Renal cortex interstitium (tissue), 11 donors: ENCODE results near the gene KIF21A. TPM values are rescaled to one million over a fixed set of nuclear protein-coding genes. Genes with fewer than 3 reads are reported as not detected.

Experiments used
- DNase-seq, 11 donors: peaks; one replicate each; pipeline ENCODE4 v3.0.0-alpha.2; 2013; ENCODE audit warnings: low read depth in 9 of 11, low spot score in 4 of 11; ENCODE audit errors: extremely low read depth in 1 of 11
- polyA plus RNA-seq, 3 donors: library from polyadenylated mRNA; unstranded; fragments of 120-200 nt; gene quantifications; one replicate each; pipeline ENCODE4 v1.2.1, GENCODE V29; 2013; ENCODE audit not compliant: insufficient read length in 3 of 3

Gene KIF21A
- polyA plus RNA-seq, 3 donors = 36.0 to 44.3 (median 42.4) TPM

DNA sequence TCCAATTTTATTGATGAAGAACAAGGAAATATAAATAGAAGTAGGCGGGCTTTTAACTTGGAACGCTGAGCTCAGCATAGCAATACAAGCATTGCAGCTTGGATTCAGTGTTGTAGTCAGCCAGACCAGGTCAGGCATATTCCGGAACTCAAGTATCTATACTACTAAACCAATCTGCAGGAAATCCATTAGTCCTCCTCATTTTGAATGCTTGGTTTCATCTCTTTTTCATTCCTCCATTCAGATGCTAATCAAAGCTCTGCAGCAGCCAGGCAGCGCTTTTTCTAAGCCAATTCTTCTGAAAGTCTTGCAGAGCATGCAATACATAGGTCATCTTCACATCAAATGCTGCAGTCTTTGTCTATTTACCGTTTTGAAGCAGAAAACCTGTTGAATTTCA lies 49.0 kb downstream of the KIF21A start:
- DNase-seq = no peak

DNA sequence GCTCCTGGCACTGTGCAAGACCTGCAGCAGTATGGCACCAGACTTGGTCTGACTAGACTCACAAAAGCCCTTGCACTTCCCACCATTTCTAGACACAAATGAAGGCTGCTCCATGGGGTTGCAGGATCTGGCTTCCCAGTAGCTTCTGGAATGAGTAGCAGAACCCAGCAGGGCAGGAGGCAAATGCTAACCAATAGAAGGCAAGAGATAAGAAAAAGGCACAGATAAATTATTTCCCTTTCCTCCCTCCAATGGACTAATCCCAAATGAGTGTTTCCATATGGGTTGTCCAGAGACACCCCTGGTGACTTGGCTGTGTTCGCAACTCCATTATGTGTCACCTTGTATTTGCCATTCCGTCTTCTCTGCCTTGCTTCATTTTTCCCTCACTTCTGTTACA lies 49.7 kb downstream of the KIF21A start:
- no peak for DNase-seq

DNA sequence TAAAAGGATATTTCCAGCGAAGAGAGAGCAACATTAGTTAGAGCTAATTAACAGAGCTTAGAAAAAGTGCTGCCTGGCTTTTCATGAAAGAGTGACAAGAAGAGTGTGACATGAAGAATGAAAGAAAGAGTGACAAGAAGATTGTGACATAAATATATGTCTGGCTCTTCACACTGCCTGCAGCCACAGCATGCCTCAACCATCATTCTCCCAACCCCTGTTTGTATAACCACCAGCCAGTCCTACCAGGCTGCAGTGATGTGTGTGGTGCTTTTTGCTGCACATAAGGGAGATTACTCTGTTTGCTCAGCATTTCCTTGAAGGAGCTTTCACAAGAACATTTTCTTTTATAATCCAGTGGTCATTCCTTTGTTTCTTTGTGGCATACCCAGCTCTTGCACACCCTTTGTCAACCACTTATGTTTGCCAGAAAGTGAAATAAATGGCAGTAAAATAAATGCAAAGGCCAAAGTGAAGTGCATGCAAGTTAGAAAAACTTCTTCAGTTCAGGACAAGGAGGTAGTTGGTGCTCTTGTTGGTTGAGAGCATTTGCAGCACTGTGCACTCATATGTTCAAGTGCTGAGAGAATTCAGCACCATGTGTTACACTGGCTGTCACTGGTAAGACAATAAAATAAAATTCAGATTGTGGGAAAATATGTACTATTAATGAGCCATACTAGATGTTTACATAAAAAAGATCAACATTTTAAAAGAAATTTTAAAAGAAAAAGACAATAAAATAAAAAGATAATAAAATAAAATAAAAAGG lies 50.6 kb downstream of the KIF21A start:
- DNase-seq = no peak

DNA sequence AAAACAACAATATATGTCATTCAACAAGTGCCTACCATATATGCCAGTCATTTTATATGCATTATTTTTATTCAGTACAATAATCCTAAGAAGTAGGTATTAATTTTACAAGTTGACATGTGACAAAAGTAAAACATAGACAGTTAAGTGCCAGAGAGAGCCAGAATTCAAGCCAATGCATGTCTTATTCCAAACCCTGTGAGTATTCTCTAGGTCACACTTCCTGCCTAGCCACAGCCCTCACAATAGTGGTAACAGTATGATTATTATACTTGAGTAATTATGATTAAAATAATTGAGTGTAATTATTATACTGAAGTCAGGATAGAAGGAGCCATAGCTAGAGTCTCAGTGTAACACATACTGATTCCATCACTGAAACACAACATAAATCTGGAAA lies 52.2 kb downstream of the KIF21A start:
- DNase-seq = no peak

DNA sequence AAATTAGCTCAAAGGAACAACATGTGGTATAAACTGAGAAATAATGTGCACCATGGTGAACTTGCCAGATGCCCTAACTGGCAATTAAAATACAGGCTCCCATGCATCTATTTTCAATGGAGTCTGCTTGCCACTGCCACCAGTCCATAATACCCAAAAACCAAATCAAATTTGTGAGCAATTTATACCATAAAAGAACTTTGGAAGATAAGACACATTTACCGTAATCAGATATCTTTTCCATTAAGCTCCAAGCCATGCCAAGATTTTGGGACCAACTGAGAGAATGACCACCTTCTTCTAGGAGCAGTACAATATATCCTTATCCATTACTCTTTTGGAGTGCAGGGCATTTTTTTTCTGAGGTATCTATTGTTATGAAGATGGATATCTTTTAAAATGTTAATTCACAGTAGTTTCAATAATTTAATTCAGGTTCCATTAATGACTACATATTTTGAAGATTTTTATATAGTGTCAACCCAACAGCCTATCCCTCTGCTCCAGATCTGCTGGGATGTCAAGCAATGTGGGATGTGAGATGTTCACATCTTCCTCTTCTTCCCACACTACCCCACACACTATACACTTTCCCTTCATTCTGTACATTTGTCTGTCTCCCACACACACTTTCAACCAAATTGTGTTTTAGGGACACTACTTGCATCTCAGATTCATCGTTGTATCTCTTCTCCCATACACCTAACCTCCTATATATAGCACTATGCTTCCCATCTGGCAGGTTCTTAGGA lies 53.3 kb downstream of the KIF21A start:
- no peak for DNase-seq

DNA sequence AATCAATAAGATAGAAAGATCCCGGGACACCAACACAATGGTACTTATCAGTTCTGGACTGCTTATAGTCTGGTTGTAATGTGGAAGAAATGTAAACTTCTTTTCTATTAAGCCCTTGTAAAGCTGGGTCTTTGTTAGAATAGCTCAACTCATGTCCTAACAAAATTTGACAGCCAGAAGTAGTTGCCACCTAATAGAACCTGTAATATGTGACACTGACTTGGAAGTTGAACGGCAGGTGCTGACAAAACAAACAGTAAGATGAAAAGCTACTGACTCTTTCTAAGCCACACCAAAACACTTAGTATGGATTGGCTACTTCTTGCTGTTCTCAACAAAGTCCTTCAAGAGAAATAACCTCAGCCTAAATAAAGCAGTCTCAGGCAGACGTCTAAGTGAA lies 56.6 kb downstream of the KIF21A start:
- DNase-seq = no peak

DNA sequence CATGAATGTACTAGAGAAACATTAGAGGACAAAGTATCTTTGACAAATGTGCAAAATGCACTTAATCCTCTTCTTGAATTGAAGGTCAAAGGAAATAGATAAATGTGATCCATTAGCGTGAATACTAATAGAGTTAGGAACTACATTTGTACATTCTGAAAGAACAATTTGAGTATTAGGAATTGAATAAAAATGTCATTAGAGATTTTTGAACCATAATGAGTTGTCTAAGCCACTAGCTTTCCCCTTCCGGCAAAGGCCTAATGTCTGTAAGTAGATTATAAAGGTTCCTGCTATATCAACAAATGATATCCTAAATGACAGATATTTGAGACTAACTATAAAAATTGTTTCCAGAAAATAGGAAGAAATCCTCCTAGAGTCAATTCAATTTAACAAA lies 59.8 kb downstream of the KIF21A start:
- DNase-seq = no peak

DNA sequence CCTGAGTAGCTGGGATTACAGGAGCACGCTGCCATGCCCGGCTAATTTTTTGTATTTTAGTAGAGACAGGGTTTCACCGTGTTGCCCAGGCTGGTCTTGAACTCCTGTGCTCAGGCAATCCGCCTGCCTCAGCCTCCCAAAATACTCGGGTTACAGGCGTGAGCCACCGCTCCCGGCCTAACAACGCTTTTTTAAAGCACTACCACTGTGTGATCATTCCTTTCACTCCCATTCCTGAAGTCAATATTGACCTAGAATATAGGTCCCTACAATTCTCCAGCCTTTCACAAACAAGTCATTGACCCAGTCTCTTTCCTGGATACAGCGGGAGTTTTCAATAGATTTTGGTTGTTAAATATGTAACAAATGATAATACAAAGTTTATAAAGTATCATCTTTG lies 62.8 kb downstream of the KIF21A start:
- DNase-seq = no peak

DNA sequence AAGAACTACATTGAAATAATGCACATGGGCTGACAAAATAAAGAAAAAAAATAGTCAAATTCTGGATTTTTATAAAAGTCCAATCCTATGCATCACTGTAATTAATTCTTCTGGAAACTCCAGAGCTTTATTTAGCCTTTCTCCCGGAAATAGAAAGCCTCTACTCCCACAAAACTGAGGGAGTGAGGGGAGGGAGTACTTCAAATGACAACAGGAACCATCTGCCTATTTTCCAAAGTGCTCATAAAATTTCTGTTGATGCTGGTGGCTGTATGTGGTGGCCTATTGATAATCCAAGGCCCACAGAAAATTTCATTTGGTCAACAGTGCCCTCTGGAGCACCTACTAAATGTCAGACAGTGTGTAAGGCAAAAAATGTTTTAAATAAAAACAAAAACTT lies 64.6 kb downstream of the KIF21A start:
- DNase-seq = peak in 7 of 11 donors; percentile 5 to 40 (median 10)

DNA sequence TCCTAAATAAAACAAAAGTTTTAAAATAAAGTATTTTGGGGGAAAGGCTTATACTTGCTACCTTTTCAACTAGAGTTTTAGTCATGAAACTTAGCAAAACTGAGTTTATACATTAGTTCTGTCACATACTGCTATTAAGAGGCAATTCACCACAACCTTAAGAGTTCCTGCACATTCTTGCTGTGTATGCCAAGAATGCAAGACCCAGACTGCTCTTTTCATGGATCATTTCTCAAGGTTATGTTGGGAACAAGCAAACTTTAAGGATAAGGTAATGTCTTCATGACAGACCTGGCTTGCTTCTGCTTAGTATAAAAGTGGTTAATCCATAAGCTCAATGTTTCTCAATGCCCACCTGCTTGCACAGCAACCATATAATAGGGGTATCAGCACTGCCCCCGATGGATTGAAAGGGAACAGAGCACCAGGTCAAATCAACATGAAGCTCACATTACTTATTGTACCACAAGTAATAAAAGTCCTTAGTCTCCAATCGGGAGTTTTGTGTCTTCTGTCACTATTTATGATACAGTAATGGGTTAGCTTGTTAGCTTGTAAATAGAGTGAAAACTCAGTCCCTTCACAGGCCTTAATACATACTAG lies 67.6 kb downstream of the KIF21A start:
- DNase-seq = peak in 1 of 11 donors; percentile 7

DNA sequence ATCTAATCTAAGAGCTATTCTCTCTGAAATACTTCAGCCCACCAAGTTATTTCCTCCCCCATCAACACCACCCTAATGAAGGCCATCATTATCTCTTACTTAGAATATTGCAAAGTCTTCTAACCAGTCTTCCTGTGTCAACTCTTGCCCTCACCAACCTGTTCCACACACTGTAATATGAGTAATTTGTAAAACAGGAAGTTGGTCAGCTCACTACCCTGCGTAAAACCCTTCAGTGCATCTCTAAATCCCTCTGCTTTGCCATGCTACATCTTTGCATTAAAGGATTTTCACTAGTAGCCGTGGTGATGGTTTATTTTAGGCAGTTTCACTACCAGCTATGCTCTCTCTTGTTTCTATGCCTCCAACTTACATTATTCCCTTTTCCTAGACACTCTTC lies 70.0 kb downstream of the KIF21A start:
- no peak for DNase-seq

DNA sequence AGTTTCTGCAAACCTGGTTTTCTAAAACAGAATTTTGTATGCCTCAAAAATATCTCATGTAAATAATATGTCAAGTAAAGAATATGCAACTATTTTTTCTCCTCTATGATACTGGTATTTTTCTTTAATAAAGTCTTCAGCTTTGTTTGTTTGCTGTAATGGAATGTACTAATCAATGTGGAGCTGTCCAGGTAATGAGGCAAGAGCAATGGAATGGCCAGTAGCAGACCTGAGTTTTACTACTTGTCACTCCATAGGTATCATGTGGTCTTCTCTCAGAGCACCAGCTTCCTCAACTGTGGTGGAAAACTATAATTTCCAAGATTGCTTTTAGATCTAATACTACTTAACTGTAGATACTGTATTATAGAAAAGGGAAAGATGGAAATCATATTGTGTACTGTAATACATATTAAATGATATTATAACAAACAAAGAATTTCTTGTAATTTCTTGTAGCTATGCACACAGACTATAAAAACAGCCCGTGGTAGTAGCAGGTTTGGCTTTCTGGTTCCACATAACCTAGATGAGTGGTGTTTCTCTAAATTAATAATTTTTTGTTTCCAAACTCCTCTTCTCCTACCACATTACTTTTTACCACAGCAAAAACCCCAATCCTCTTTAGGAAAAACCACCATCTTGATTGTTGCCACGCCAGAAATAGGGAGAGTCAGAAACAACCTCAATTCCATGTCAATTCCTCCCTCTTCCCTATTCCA lies 70.6 kb downstream of the KIF21A start:
- DNase-seq = no peak

DNA sequence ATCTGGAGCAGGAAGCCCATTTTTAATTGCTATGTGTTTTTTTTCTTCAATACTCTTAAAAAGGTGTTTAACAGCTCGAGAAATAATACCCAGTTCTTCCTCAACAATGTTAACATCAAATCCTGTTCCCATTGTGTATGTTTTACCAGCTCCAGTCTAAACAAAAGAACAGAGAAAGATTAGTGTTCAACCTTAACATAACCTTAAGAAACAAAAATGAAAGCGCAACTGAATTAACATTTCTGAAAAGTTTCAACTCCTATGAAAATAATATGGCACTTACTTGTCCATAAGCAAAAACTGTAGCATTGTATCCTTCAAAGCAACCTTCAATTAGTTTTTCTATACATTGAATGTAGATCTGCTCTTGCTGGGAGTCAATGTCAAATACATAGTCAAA lies 73.2 kb downstream of the KIF21A start:
- DNase-seq = no peak

DNA sequence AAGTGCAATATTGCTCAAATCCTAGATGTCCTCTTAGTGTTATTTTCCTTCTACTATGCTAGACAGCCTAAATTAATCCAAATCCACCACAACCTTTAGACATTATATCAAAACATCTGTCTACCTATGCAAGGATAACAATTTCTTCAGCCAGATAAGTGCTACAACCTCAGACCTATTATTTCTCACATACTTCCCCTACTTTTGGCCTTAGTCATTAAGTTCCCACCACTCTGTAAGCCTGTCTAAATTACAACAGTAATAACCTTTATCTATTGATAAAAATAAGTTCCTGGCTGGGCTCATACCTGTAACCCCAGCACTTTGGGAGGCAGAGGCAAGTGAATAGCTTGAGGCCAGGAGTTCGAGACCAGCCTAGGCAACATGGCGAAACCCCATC lies 74.0 kb downstream of the KIF21A start:
- no peak for DNase-seq

DNA sequence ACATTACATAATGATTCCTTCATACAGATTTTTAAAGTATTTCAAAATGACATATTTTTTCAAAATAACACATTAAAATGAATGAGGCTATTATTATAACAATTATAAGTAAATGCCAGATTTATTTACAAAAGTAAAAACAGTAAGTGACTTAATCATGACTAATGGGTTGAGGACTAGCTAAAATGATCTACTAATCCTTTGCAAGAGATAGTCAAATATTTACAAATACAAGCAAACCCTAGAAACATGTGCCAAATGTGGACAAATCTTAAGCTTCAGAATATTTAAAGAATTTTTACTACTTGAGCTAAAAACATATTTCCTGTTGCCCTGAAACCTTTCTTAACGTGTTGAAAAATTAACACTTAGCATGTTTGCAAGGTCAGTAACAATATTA lies 74.8 kb downstream of the KIF21A start:
- no peak for DNase-seq

DNA sequence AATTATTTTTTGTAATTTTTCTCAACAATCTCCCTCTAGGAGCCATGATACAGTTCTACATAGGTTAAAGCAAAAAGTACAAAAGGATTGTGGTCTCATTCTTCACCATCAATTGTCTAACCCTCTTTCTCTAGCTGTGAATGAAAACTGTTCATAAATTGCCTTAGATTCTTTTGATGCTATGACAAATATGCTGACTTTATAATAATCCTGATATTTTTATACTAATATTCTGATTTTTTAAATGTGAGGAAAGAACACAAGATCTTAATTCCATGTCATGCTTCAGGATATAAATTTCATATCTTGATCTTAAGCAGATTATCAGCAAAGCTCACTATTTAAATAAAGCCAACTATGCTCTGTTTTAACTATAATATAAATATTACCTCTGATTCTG lies 75.4 kb downstream of the KIF21A start:
- DNase-seq = no peak

DNA sequence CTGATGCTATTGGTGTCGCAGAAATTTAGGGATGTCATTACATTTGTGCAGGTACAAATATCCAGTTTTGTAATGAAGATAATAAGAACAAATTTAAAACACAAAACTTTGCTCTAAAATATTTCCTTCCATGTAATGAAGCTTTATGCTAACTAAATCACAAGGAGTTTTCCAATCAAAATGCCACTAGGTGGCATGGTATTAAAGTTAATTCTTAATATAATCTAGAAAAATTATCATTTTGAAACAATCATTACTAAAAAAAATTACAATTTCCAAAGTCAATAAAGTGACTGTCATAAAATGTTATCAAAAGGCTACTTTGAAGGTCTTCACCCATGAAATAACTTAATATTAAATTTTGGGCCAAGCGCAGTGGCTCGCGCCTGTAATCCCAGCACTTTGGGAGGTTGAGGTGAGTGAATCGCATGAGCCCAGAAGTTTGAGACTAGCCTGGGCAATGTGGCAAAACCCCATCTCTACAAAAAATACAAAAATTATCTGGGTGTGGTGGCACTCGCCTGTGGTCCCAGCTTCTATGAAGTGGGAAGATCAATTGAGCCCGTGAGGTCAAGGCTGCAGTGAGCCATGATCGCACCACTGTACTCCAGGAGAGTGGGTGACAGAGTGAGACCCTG lies 77.4 kb downstream of the KIF21A start:
- no peak for DNase-seq

DNA sequence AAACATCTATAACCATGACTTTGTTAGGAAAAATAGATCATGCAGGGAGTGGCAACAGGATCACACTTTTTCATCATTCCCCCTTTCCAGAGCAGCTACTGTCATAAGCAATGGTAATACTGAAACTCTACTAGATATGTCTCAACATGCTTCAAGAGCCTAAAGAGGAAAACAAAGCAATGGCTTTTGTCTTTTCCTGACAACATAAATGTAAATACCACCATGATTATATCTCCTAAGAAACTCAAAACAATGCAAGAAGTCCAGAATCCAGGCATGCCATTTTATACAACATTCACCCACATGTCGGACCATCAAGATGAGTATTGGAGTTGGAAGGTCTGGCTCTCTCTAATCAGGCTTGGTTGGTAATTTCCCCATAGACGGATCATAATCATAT lies 78.7 kb downstream of the KIF21A start:
- DNase-seq = no peak

DNA sequence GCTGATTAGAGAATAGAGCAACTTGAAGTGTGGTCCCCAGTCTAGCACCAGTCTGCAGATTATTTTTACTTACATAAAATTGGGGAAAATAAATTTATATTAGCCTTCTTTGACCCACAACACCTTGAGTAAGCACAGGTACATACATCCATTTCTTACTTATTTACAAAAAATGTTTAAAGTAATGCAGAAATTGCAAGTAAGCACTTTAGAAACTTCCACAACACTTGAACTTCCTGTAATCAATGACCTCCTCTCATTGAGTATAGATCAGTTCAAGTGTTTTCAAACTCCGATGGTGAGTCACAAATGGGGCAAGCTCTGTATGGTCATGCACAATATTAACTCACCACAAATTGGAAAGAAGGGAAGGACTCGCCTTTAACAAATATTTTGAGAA lies 83.3 kb downstream of the KIF21A start:
- DNase-seq = no peak
